Fibroblast of mammary gland (primary cell): ENCODE results near the gene RORC.

Experiments used
- DNase-seq: peaks from one replicate; pipeline ENCODE4 v3.0.0-alpha.2; 2010; ENCODE audit warnings: low read depth
- H3K4me3 ChIP-seq: 2 replicates; pipeline ENCODE4 v1.5.1; 2011; ENCODE audit warnings: low read depth, mild to moderate bottlenecking, low read length, moderate library complexity; ENCODE audit not compliant: control insufficient read depth
- CTCF ChIP-seq: conservative IDR thresholded peaks from 2 replicates; pipeline ENCODE4 v1.5.1; 2011; ENCODE audit warnings: low read depth, low read length, inconsistent platforms; ENCODE audit not compliant: control insufficient read depth, insufficient read depth

Gene RORC

GRCh38 chr1:151828921-151829320 lies 2.7 kb downstream of the RORC start:
- DNase-seq, result peak; percentile 23
- TF ChIP-seq CTCF, result no peak

GRCh38 chr1:151827853-151828252 lies 3.7 kb downstream of the RORC start:
- no peak for TF ChIP-seq CTCF
- DNase-seq, result no peak
- H3K4me3 ChIP-seq, result no peak overlapping the region

More at GRCh38 chr1:151828921-151829320, 2.7 kb downstream of the RORC start:
- no peak overlapping the region for H3K4me3 ChIP-seq

- DNase-seq, result no peak
- no peak for TF ChIP-seq CTCF
- no peak overlapping the region for H3K4me3 ChIP-seq
Observed at GRCh38 chr1:151825751-151826660, 5.6 kb downstream of the RORC start.

GRCh38 chr1:151825204-151825603 lies 6.4 kb downstream of the RORC start:
- TF ChIP-seq CTCF, result no peak
- DNase-seq, result no peak
- no peak overlapping the region for H3K4me3 ChIP-seq

- TF ChIP-seq CTCF, result no peak
- no peak for DNase-seq
- H3K4me3 ChIP-seq, result no peak overlapping the region
Observed at GRCh38 chr1:151823175-151823574, 8.4 kb downstream of the RORC start.

- TF ChIP-seq CTCF, result no peak
- H3K4me3 ChIP-seq, result no peak overlapping the region
- DNase-seq, result no peak
Observed at GRCh38 chr1:151822404-151822803, 9.2 kb downstream of the RORC start.

GRCh38 chr1:151820940-151821339 lies 10.7 kb downstream of the RORC start:
- no peak overlapping the region for H3K4me3 ChIP-seq
- no peak for TF ChIP-seq CTCF
- DNase-seq, result no peak
